T-helper 2 cell treated with Interferon-gamma antibody and Interleukin-4, amounts not matched to agents 5 μg/mL and 100 μg/mL, for 36 hours (primary cell): ENCODE data around the gene ZNF891.

Experiments
- DNase-seq: peaks from one replicate; pipeline ENCODE4 v3.0.0; 2021; ENCODE audit warnings: low spot score
- H3K27ac Mint-ChIP-seq: one replicate; pipeline ENCODE4 v1.8.0; 2021; ENCODE audit warnings: mild to moderate bottlenecking, mixed read lengths
- H3K27me3 Mint-ChIP-seq: one replicate; pipeline ENCODE4 v1.8.0; 2021; ENCODE audit warnings: low read depth, mixed read lengths
- H3K36me3 Mint-ChIP-seq: one replicate; pipeline ENCODE4 v1.8.0; 2021; ENCODE audit warnings: low read depth, mixed read lengths
- H3K4me1 Mint-ChIP-seq: one replicate; pipeline ENCODE4 v1.8.0; 2021; ENCODE audit warnings: low read depth, mixed read lengths
- H3K4me3 Mint-ChIP-seq: one replicate; pipeline ENCODE4 v1.8.0; 2022; ENCODE audit warnings: mild to moderate bottlenecking, moderate library complexity, mixed read lengths
- H3K9me3 Mint-ChIP-seq: one replicate; pipeline ENCODE4 v1.8.0; 2021; ENCODE audit warnings: mixed read lengths

ZNF891 gene

GRCh38 chr12:133130038-133130807 lies at the start of gene ZNF891, which contains the start of gene ZNF10:
TSS of gene ZNF891 (minus strand) at chr12:133130274. CDS start at chr12:133121918, 8,356 bp downstream.
TSS of gene ZNF10 (plus strand) at chr12:133130627. CDS start at chr12:133144493, 13,866 bp downstream.
- H3K4me1 Mint-ChIP-seq = peaks cover 11% of the 10 kb centered on the region
- H3K9me3 Mint-ChIP-seq = peaks cover 62% of the 10 kb centered on the region
- peaks cover 56% of the 10 kb centered on the region for H3K36me3 Mint-ChIP-seq
- H3K27me3 Mint-ChIP-seq = no peaks in the 10 kb centered on the region
- H3K4me3 Mint-ChIP-seq = peak within 1 kb of the TSS; percentile 90
- peak; percentile 95 for DNase-seq
- peak within 1 kb of the TSS; percentile 95 for H3K27ac Mint-ChIP-seq

- Mint-ChIP-seq H3K27me3 (no peaks in the 10 kb centered on the region), H3K36me3 (peaks cover 8% of the 10 kb centered on the region), H3K4me1 (no peaks in the 10 kb centered on the region), H3K9me3 (peaks cover 66% of the 10 kb centered on the region), H3K27ac (no peak overlapping the region), H3K4me3 (no peak overlapping the region)
- DNase-seq = no peak
These were observed 44.8 kb upstream of the ZNF891 start for GRCh38 chr12:133174901-133175300.

- Mint-ChIP-seq H3K4me3 (no peak overlapping the region), H3K36me3 (peaks cover 3% of the 10 kb centered on the region), H3K9me3 (peaks cover 62% of the 10 kb centered on the region), H3K4me1 (no peaks in the 10 kb centered on the region), H3K27me3 (no peaks in the 10 kb centered on the region), H3K27ac (no peak overlapping the region)
- no peak for DNase-seq
These were observed 42.4 kb upstream of the ZNF891 start for GRCh38 chr12:133172491-133172890.

GRCh38 chr12:133165776-133166175 lies 35.7 kb upstream of the ZNF891 start:
- Mint-ChIP-seq H3K27ac (no peak overlapping the region), H3K4me1 (no peaks in the 10 kb centered on the region), H3K4me3 (no peak overlapping the region), H3K36me3 (peaks cover 2% of the 10 kb centered on the region), H3K9me3 (peaks cover 53% of the 10 kb centered on the region), H3K27me3 (no peaks in the 10 kb centered on the region)
- DNase-seq = no peak

GRCh38 chr12:133156125-133156690 lies 26.1 kb upstream of the ZNF891 start:
- no peak overlapping the region for H3K27ac Mint-ChIP-seq
- H3K27me3 Mint-ChIP-seq = no peaks in the 10 kb centered on the region
- no peak for DNase-seq
- H3K36me3 Mint-ChIP-seq = peaks cover 54% of the 10 kb centered on the region
- no peak overlapping the region for H3K4me3 Mint-ChIP-seq
- peaks cover 83% of the 10 kb centered on the region for H3K9me3 Mint-ChIP-seq
- H3K4me1 Mint-ChIP-seq = no peaks in the 10 kb centered on the region

- peaks cover 60% of the 10 kb centered on the region for H3K9me3 Mint-ChIP-seq
These were observed 15.9 kb upstream of the ZNF891 start for GRCh38 chr12:133145981-133146380.

GRCh38 chr12:133135747-133136146 lies 5.7 kb upstream of the ZNF891 start:
- Mint-ChIP-seq H3K9me3 (peaks cover 81% of the 10 kb centered on the region), H3K4me1 (peaks cover 6% of the 10 kb centered on the region), H3K27ac (no peak overlapping the region), H3K4me3 (no peak overlapping the region), H3K27me3 (no peaks in the 10 kb centered on the region), H3K36me3 (peaks cover 68% of the 10 kb centered on the region)
- no peak for DNase-seq

More at GRCh38 chr12:133145981-133146380, 15.9 kb upstream of the ZNF891 start:
- no peaks in the 10 kb centered on the region for H3K4me1 Mint-ChIP-seq
- DNase-seq = no peak
- no peak overlapping the region for H3K27ac Mint-ChIP-seq
- no peak overlapping the region for H3K4me3 Mint-ChIP-seq
- peaks cover 58% of the 10 kb centered on the region for H3K36me3 Mint-ChIP-seq
- no peaks in the 10 kb centered on the region for H3K27me3 Mint-ChIP-seq

- no peaks in the 10 kb centered on the region for H3K27me3 Mint-ChIP-seq
- H3K27ac Mint-ChIP-seq = peak overlapping the region; percentile 95
- peak overlapping the region; percentile 90 for H3K4me3 Mint-ChIP-seq
- DNase-seq = no peak
- H3K4me1 Mint-ChIP-seq = peaks cover 11% of the 10 kb centered on the region
- H3K36me3 Mint-ChIP-seq = peaks cover 56% of the 10 kb centered on the region
- peaks cover 62% of the 10 kb centered on the region for H3K9me3 Mint-ChIP-seq
These were observed 694 bp upstream of the ZNF891 start for GRCh38 chr12:133130808-133131128.

- Mint-ChIP-seq H3K9me3 (peaks cover 62% of the 10 kb centered on the region), H3K36me3 (peaks cover 55% of the 10 kb centered on the region), H3K4me1 (peaks cover 11% of the 10 kb centered on the region), H3K27me3 (no peaks in the 10 kb centered on the region), H3K4me3 (peak overlapping the region; percentile 90), H3K27ac (peak overlapping the region; percentile 95)
- no peak for DNase-seq
These were observed 571 bp downstream of the ZNF891 start for GRCh38 chr12:133129368-133130037.

GRCh38 chr12:133124674-133125073 lies 5.4 kb downstream of the ZNF891 start:
- Mint-ChIP-seq H3K9me3 (peaks cover 71% of the 10 kb centered on the region), H3K27me3 (no peaks in the 10 kb centered on the region), H3K4me1 (peaks cover 2% of the 10 kb centered on the region), H3K4me3 (no peak overlapping the region), H3K36me3 (peaks cover 60% of the 10 kb centered on the region), H3K27ac (no peak overlapping the region)
- no peak for DNase-seq

- peaks cover 76% of the 10 kb centered on the region for H3K9me3 Mint-ChIP-seq
- no peak overlapping the region for H3K4me3 Mint-ChIP-seq
- peaks cover 54% of the 10 kb centered on the region for H3K36me3 Mint-ChIP-seq
- DNase-seq = no peak
- no peaks in the 10 kb centered on the region for H3K4me1 Mint-ChIP-seq
- no peaks in the 10 kb centered on the region for H3K27me3 Mint-ChIP-seq
- H3K27ac Mint-ChIP-seq = no peak overlapping the region
These were observed 9.5 kb downstream of the ZNF891 start for GRCh38 chr12:133120385-133121191.

- H3K36me3 Mint-ChIP-seq = peaks cover 59% of the 10 kb centered on the region
- H3K27me3 Mint-ChIP-seq = no peaks in the 10 kb centered on the region
- no peak overlapping the region for H3K27ac Mint-ChIP-seq
- H3K9me3 Mint-ChIP-seq = peaks cover 73% of the 10 kb centered on the region
- H3K4me3 Mint-ChIP-seq = no peak overlapping the region
- no peak for DNase-seq
- no peaks in the 10 kb centered on the region for H3K4me1 Mint-ChIP-seq
These were observed 21.9 kb downstream of the ZNF891 start for GRCh38 chr12:133108150-133108549.

- H3K9me3 Mint-ChIP-seq = peaks cover 74% of the 10 kb centered on the region
- no peak overlapping the region for H3K4me3 Mint-ChIP-seq
- H3K27ac Mint-ChIP-seq = no peak overlapping the region
These were observed 23.0 kb downstream of the ZNF891 start for GRCh38 chr12:133107121-133107520.

More at GRCh38 chr12:133107121-133107520, 23.0 kb downstream of the ZNF891 start:
- DNase-seq = no peak
- no peaks in the 10 kb centered on the region for H3K27me3 Mint-ChIP-seq
- peaks cover 64% of the 10 kb centered on the region for H3K36me3 Mint-ChIP-seq
- no peaks in the 10 kb centered on the region for H3K4me1 Mint-ChIP-seq
